Stomach (tissue), 4 donors: ENCODE data around the gene SLC24A3.

Experiments used
- CTCF ChIP-seq, 7 experiments: fragments of 450-650 bp in 4 of 7; fragments of 200-600 bp in 3 of 7; sonication (generic) in 3 of 7; IDR thresholded peaks; one replicate each; pipeline ENCODE4 v1.5.1; 2016 to 2019; ENCODE audit warnings: antibody characterized with exemption in 7 of 7, control low read depth in 2 of 7, mild to moderate bottlenecking in 1 of 7
- POLR2AphosphoS5 ChIP-seq, 3 donors: sonication (generic); formaldehyde crosslinking; IDR thresholded peaks; one replicate each; pipeline ENCODE4 v1.6.1; 2016; ENCODE audit warnings: antibody characterized with exemption in 3 of 3

GRCh38 chr20:19218411-19218810, 6.0 kb downstream of the SLC24A3 start:
- TF ChIP-seq POLR2AphosphoS5 (IDR thresholded peaks at IDR 0.05) (no peak), CTCF (IDR thresholded peaks at IDR 0.05) (no peak)
